DOHH2 (cell line): ENCODE measurements around the gene KIAA1549.

Source experiments
- H3F3A ChIP-seq: fragments of 200-600 bp; sonication (generic), shearing (Covaris generic); 2 replicates; pipeline ENCODE4 v1.6.0; 2016; ENCODE audit warnings: antibody characterized with exemption, mild to moderate bottlenecking; ENCODE audit not compliant: control insufficient read depth, insufficient read depth
- H3K27ac ChIP-seq: fragments of 200-600 bp; sonication (generic); 2 replicates; pipeline ENCODE4 v1.5.1; 2014; ENCODE audit warnings: low read depth, mild to moderate bottlenecking, low read length, moderate library complexity
- H3K27me3 ChIP-seq: fragments of 200-600 bp; sonication (generic); 2 replicates; pipeline ENCODE4 v1.6.1; 2014; ENCODE audit warnings: mild to moderate bottlenecking, low read length, mixed read lengths; ENCODE audit not compliant: control insufficient read depth
- H3K36me3 ChIP-seq: fragments of 200-600 bp; sonication (generic); 2 replicates; pipeline ENCODE4 v1.6.1; 2014; ENCODE audit warnings: mild to moderate bottlenecking, low read length, moderate library complexity, mixed read lengths; ENCODE audit not compliant: control insufficient read depth
- H3K4me1 ChIP-seq: fragments of 200-600 bp; sonication (generic); 2 replicates; pipeline ENCODE4 v1.6.1; 2014; ENCODE audit warnings: mild to moderate bottlenecking, low read length, mixed read lengths; ENCODE audit not compliant: control insufficient read depth
- H3K4me2 ChIP-seq: fragments of 200-600 bp; sonication (generic); 2 replicates; pipeline ENCODE4 v1.6.0; 2014; ENCODE audit warnings: mild to moderate bottlenecking, low read length, moderate library complexity
- H3K4me3 ChIP-seq: fragments of 200-600 bp; sonication (generic); 2 replicates; pipeline ENCODE4 v1.5.1; 2014; ENCODE audit warnings: mild to moderate bottlenecking, low read length, mixed read lengths
- H3K79me2 ChIP-seq: fragments of 200-600 bp; sonication (generic); 2 replicates; pipeline ENCODE4 v1.6.1; 2014; ENCODE audit warnings: mild to moderate bottlenecking, low read length, mixed read lengths; ENCODE audit not compliant: control insufficient read depth
- H3K9me2 ChIP-seq: fragments of 200-600 bp; sonication (generic); replicated peaks from 2 replicates; pipeline ENCODE4 v1.6.1; 2014; ENCODE audit warnings: mild to moderate bottlenecking, low read length, mixed read lengths; ENCODE audit not compliant: control insufficient read depth
- H3K9me3 ChIP-seq: fragments of 200-600 bp; sonication (generic); 2 replicates; pipeline ENCODE4 v1.6.1; 2014; ENCODE audit warnings: antibody characterized with exemption, low read length, mixed read lengths; ENCODE audit not compliant: control insufficient read depth, insufficient read depth
- H4K20me1 ChIP-seq: fragments of 200-600 bp; sonication (generic); 2 replicates; pipeline ENCODE4 v1.6.0; 2014; ENCODE audit warnings: low read depth, mild to moderate bottlenecking, antibody characterized with exemption, low read length, moderate library complexity; ENCODE audit not compliant: control insufficient read depth, insufficient read depth
- EZH2phosphoT487 ChIP-seq: fragments of 200-600 bp; sonication (generic); IDR thresholded peaks from 2 replicates; pipeline ENCODE4 v1.6.1; 2017; ENCODE audit warnings: borderline replicate concordance, mild to moderate bottlenecking, antibody characterized with exemption, low read length, moderate library complexity, mixed read lengths
- TF ChIP-seq, protein P1 (sequence below): fragments of 200-600 bp; sonication (generic); IDR thresholded peaks from one replicate; pipeline ENCODE4 v1.5.1; 2014; ENCODE audit warnings: antibody characterized with exemption, mild to moderate bottlenecking, low read depth, low read length; ENCODE audit not compliant: poor library complexity, severe bottlenecking

KIAA1549 gene

DNA sequence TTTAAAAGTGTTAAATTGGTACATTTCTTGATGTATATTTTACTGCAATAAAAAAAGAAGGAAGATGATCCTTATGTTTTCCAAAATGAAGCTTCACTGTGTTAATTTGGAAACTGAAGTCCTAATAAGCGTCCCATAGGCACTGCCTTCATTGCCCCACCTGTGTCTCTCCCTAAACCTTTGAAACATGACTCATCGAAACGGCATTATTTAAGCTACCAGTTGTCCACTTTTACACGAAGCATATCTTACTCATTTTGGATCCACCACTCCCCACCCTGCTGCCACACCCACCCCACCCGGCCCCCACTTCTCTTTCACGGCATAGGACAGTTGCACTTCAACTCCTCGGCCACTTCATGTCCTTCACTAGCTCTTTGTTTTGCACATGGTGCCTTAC is 85.5 kb downstream of the KIAA1549 start:
- no peaks in the 10 kb centered on the region for H3K36me3 ChIP-seq
- 0 out of 2 replicates have a peak, but pooled peaks cover 3% of the 10 kb centered on the region for H3K27me3 ChIP-seq
- TF ChIP-seq, protein P1, sequence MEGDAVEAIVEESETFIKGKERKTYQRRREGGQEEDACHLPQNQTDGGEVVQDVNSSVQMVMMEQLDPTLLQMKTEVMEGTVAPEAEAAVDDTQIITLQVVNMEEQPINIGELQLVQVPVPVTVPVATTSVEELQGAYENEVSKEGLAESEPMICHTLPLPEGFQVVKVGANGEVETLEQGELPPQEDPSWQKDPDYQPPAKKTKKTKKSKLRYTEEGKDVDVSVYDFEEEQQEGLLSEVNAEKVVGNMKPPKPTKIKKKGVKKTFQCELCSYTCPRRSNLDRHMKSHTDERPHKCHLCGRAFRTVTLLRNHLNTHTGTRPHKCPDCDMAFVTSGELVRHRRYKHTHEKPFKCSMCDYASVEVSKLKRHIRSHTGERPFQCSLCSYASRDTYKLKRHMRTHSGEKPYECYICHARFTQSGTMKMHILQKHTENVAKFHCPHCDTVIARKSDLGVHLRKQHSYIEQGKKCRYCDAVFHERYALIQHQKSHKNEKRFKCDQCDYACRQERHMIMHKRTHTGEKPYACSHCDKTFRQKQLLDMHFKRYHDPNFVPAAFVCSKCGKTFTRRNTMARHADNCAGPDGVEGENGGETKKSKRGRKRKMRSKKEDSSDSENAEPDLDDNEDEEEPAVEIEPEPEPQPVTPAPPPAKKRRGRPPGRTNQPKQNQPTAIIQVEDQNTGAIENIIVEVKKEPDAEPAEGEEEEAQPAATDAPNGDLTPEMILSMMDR: no peak
- no peak for TF ChIP-seq EZH2phosphoT487
- H3K9me3 ChIP-seq: no peaks in the 10 kb centered on the region
- H3K79me2 ChIP-seq: no peaks in the 10 kb centered on the region
- H3K4me3 ChIP-seq: no peak overlapping the region
- no peaks in the 10 kb centered on the region for H3F3A ChIP-seq
- no peak overlapping the region for H3K27ac ChIP-seq
- H3K4me1 ChIP-seq: no peaks in the 10 kb centered on the region
- H4K20me1 ChIP-seq: no peaks in the 10 kb centered on the region
- H3K9me2 ChIP-seq: no peaks in the 10 kb centered on the region
- H3K4me2 ChIP-seq: no peak overlapping the region

DNA sequence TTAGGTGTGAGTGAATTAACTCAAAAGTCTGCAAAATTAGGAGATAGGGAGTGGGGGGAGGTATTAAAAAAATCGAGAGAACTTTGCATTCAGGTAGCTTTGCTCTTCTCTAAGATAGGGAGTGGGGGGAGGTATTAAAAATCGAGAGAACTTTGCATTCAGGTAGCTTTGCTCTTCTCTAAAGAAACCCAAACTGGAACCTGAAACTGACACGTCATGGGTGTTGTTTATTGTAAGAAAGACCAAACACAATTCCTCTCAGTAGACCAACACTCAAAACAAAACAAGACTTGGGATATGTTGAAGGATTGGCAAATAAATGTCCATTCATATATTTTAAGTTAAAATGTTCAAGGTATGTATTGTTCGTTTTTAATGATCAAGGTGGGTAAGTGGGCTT is 87.9 kb downstream of the KIAA1549 start:
- Histone ChIP-seq H3F3A (no peaks in the 10 kb centered on the region), H3K4me3 (no peak overlapping the region), H3K27me3 (0 out of 2 replicates have a peak, but pooled peaks cover 3% of the 10 kb centered on the region), H3K27ac (no peak overlapping the region), H4K20me1 (no peaks in the 10 kb centered on the region), H3K4me1 (no peaks in the 10 kb centered on the region), H3K79me2 (no peaks in the 10 kb centered on the region), H3K36me3 (no peaks in the 10 kb centered on the region), H3K9me3 (no peaks in the 10 kb centered on the region), H3K9me2 (no peaks in the 10 kb centered on the region), H3K4me2 (no peak overlapping the region)
- TF ChIP-seq EZH2phosphoT487: no peak
- TF ChIP-seq, protein P1: no peak

DNA sequence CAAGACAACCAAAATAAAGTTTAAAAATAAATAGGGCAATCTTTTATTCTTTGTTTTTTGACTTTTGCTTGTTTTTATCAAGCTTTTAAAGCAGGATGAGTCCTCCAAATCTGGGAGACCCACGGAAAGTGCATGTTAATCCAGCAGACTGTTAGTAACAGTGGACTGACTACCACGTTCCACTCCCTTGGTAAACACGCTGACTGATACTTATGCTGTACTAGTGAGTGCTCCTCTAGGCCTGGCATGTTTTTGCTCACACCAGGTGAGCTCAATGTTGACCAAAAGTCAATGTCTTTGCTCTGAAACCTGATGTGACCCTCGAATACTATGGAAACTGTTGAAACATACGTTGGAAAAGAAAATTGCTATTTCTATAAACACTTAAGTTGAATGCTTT is 88.4 kb downstream of the KIAA1549 start:
- no peaks in the 10 kb centered on the region for H3F3A ChIP-seq
- 0 out of 2 replicates have a peak, but pooled peaks cover 3% of the 10 kb centered on the region for H3K27me3 ChIP-seq
- H3K79me2 ChIP-seq: no peaks in the 10 kb centered on the region
- no peaks in the 10 kb centered on the region for H3K36me3 ChIP-seq
- H3K4me3 ChIP-seq: no peak overlapping the region
- no peaks in the 10 kb centered on the region for H4K20me1 ChIP-seq
- TF ChIP-seq, protein P1: no peak
- no peak for TF ChIP-seq EZH2phosphoT487
- H3K4me1 ChIP-seq: no peaks in the 10 kb centered on the region
- H3K9me2 ChIP-seq: no peaks in the 10 kb centered on the region
- H3K9me3 ChIP-seq: no peaks in the 10 kb centered on the region
- H3K27ac ChIP-seq: no peak overlapping the region
- H3K4me2 ChIP-seq: no peak overlapping the region
